ENCODE results near the gene MAP1LC3B. TPM values are rescaled to one million over a fixed set of nuclear protein-coding genes. Genes with fewer than 3 reads are reported as not detected.
"Not testable (repeated sequence)": the region's sequence is repeated elsewhere in the genome, so short reads cannot be mapped to it uniquely, and the experiment has no call there.

Gene MAP1LC3B
- total RNA-seq, 4 donors from 2014 or later: 38.0 to 50.6 (median 40.7) TPM

DNA sequence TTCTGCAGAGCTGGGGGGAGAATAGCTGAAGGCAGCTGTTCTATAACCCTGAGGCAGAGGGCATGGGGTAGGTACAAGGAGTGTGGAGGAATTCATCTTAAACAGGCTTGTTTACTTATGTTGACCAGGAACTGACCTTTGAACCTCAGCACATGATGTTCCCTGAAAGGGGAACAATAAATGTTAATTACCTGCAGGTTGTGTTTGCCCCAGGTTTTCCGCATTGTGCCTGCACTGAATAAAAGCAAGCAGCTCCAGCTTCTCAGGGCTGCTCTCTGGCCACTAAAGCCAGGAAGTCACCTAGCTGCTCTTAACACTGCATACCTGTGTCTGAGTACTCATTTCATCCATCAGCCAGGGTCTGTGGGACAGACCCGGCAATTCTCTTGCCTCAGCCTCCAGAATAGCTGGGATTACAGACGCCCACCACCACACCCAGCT lies 12.8 kb upstream of the MAP1LC3B start:
- not testable (repeated sequence) for H3K9me3 ChIP-seq, H3K27me3 ChIP-seq, H3K36me3 ChIP-seq
- H3K27ac ChIP-seq: peak overlapping the region in 3 of 4 donors; percentile 68 to 93 (median 88)
- peak overlapping the region in 2 of 4 donors; percentile 12 to 17 for H3K4me3 ChIP-seq
- TF ChIP-seq POLR2A (IDR thresholded peaks at IDR 0.05): peak; percentile 38 to 62
- peaks cover 0 to 47% (median 10%) of the 10 kb centered on the region in 4 donors for H3K4me1 ChIP-seq
- peak in 2 of 3 donors; percentile 70 to 75 for DNase-seq

DNA sequence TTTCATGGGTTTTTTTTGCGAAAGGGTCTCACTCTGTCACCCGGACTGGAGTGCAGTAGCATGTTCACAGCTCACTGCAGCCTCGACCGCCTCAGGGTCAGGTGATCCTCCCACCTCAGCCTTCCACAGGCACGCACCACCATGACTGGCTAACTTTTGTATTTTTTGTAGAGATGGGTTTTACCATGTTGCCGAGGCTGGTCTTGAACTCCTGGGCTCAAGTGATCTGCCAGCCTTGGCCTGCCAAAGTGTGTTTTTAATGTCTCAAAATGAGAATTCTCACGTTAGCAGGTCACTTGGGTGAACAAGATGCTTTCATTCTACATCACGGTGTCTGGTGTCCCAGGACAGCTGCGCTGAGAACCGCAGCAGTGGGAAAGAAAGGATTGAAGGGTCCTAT lies 11.7 kb upstream of the MAP1LC3B start:
- Histone ChIP-seq H3K36me3 (no peaks in the 10 kb centered on the region), H3K4me1 (peaks cover 0 to 54% (median 10%) of the 10 kb centered on the region in 4 donors), H3K9me3 (no peaks in the 10 kb centered on the region), H3K4me3 (peak overlapping the region in 2 of 4 donors; percentile 79 to 89), H3K27ac (peak overlapping the region; percentile 14 to 93 (median 86)), H3K27me3 (no peaks in the 10 kb centered on the region)
- no peak for DNase-seq
- no peak for TF ChIP-seq POLR2A (IDR thresholded peaks at IDR 0.05)
- TF ChIP-seq, protein P1, sequence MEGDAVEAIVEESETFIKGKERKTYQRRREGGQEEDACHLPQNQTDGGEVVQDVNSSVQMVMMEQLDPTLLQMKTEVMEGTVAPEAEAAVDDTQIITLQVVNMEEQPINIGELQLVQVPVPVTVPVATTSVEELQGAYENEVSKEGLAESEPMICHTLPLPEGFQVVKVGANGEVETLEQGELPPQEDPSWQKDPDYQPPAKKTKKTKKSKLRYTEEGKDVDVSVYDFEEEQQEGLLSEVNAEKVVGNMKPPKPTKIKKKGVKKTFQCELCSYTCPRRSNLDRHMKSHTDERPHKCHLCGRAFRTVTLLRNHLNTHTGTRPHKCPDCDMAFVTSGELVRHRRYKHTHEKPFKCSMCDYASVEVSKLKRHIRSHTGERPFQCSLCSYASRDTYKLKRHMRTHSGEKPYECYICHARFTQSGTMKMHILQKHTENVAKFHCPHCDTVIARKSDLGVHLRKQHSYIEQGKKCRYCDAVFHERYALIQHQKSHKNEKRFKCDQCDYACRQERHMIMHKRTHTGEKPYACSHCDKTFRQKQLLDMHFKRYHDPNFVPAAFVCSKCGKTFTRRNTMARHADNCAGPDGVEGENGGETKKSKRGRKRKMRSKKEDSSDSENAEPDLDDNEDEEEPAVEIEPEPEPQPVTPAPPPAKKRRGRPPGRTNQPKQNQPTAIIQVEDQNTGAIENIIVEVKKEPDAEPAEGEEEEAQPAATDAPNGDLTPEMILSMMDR (IDR thresholded peaks at IDR 0.05): no peak

DNA sequence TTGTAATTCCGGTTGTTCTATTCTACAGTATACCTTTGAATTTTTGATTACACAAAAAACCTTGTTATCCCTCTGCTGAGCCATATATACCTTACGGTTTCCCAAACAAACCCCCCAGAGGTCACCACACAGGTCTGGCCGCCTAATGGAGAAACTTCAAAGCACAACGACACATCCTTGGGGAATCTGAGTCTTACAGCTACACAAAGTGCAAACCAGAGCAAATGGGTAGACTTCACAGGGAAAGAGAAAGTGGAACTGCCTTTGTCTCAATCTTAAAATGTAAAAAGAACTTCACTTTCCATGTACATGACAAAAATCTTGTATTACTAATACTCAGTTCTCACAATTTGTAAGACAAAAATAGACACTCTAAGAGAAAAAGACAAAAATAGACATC lies 11.3 kb upstream of the MAP1LC3B start:
- Histone ChIP-seq H3K27ac (peak overlapping the region; percentile 14 to 93 (median 86)), H3K4me1 (peaks cover 0 to 50% (median 10%) of the 10 kb centered on the region in 4 donors), H3K4me3 (peak overlapping the region in 3 of 4 donors; percentile 52 to 89 (median 79)), H3K27me3 (no peaks in the 10 kb centered on the region), H3K9me3 (no peaks in the 10 kb centered on the region), H3K36me3 (no peaks in the 10 kb centered on the region)
- no peak for TF ChIP-seq POLR2A (IDR thresholded peaks at IDR 0.05)
- TF ChIP-seq, protein P1 (IDR thresholded peaks at IDR 0.05): peak in 2 of 6 experiments; percentile 12 to 25
- no peak for DNase-seq

- TF ChIP-seq, protein P1 (IDR thresholded peaks at IDR 0.05): no peak
- no peak for TF ChIP-seq POLR2A (IDR thresholded peaks at IDR 0.05)
- Histone ChIP-seq H3K4me1 (peaks cover 0 to 44% (median 13%) of the 10 kb centered on the region in 4 donors), H3K27ac (peak overlapping the region; percentile 85 to 94 (median 90)), H3K9me3 (no peaks in the 10 kb centered on the region), H3K4me3 (peak overlapping the region; percentile 52 to 93 (median 84)), H3K27me3 (no peaks in the 10 kb centered on the region), H3K36me3 (no peaks in the 10 kb centered on the region)
- peak in 1 of 3 donors; percentile 59 for DNase-seq
These were observed 9.9 kb upstream of the MAP1LC3B start for GRCh38 chr16:87382023-87382785.

DNA sequence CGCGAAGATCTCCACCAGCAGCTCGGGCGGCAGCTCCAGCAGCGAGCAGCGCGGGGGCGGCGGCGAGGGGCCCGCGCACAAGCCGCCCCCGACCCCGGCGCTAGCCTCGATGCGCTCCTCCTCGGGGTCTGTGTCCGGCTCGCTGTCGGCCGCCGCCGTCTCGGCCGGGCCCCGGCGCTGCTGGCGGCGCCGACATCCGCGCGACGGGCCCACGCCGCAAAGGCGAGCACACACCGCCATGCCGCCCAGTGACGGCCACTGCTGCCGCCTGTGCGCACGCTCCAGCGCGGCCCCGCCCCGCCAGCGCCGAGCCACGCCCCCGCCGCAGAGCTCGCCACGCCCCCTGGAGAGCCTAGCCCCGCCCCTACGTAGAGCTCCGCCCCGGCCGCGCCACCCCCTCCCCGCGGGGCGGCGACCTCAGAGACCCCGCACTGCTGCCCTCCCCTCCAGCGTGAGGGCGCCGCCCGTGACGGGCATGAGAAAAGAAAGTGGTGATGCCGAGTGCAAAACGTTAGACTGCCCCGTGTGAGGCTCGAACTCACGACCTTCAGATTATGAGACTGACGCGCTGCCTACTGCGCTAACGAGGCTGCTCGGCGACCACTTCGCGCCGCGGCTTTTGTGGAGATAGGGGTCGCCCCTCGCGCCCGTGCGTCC lies 8.5 kb upstream of the MAP1LC3B start, which contains the start of gene FBXO31:
Gene FBXO31, minus strand, starts transcription at position 272 of the 657 bp plus-strand sequence. Its CDS starts 32 bp downstream, at position 240.
- H3K4me3 ChIP-seq: peak within 1 kb of the TSS; percentile 52 to 93 (median 84)
- H3K27ac ChIP-seq: peak within 1 kb of the TSS; percentile 85 to 94 (median 90)
- peak; percentile 84 to 94 (median 93) for DNase-seq
- H3K4me1 ChIP-seq: peaks cover 0 to 47% (median 21%) of the 10 kb centered on the region in 4 donors
- no peaks in the 10 kb centered on the region for H3K27me3 ChIP-seq
- H3K9me3 ChIP-seq: no peaks in the 10 kb centered on the region
- no peaks in the 10 kb centered on the region for H3K36me3 ChIP-seq
- peak; percentile 61 to 94 for TF ChIP-seq POLR2A (IDR thresholded peaks at IDR 0.05)
- TF ChIP-seq, protein P1 (IDR thresholded peaks at IDR 0.05): peak in 1 of 6 experiments; percentile 17

All from Peyer's patch (tissue), 4 donors.